Measurements from ENCODE around the gene CHRNA7.
"Not testable (repeated sequence)": the region's sequence is repeated elsewhere in the genome, so short reads cannot be mapped to it uniquely, and the experiment has no call there.

Gene CHRNA7

GRCh38 chr15:32122013-32122412 lies 91.7 kb downstream of the CHRNA7 start:
- no peak for DNase-seq

- DNase-seq: no peak
These were observed 93.2 kb downstream of the CHRNA7 start for GRCh38 chr15:32123473-32123872.

DNA sequence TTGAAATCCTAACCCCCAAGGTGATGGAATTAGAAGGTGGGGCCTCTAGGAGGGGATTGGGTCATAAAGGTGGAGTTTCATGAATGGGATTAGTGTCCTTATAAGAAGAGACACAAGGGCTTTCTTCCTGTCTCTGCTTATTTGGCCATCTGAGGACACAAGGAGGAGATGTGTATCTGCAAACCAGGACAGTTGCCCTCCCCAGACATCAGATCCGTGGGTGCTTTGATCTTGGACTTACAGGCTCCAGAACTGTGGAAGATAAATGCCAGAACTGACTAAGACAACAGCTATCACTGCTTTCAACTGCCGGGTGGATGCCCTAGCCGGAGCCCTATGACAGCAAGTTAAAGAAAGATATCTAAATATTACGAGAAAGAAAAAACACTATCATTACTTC lies 94.4 kb downstream of the CHRNA7 start:
- DNase-seq: no peak

- DNase-seq: no peak
These were observed 95.3 kb downstream of the CHRNA7 start for GRCh38 chr15:32125595-32125994.

DNA sequence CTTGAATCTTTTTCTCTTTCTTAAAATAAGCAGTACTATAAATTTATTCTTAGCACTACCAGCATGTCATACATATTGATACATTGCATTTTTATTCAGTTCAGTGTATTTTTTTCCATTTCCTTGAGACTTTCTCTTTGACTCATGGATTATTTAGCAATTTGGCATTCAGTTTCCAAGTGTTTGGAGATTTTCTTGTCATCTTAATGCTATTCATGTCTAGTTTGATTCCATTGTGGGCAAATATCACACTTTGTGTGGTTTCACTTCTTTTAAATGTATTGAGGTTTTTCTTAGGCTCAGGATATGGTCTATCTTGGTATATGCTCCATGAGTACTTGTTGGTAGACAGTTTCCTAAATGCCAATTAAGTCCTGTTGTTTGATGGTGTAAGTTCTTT lies 99.5 kb downstream of the CHRNA7 start:
- no peak for DNase-seq

- DNase-seq: no peak
These were observed 100.5 kb downstream of the CHRNA7 start for GRCh38 chr15:32130823-32131222.

DNA sequence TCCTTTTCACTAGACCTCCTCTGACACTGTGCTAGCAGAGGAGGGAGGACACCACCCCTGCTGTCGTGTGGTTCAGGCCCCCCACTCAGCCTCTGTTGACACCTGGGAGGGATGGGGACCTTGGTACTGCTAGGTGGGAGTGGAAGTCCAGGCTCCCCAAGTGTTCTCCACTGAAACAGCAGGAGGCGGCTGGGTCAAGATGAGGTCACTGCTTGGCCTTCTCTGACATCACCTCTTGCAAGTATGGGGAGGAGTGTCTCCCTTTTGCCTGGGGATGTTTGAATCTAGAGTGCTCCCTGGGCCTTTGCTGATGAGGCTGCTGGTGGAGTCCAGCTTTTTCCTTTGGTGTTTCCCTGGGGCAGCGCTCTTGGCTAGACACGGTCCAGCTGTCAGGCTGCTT lies 101.5 kb downstream of the CHRNA7 start:
- no peak for DNase-seq

DNA sequence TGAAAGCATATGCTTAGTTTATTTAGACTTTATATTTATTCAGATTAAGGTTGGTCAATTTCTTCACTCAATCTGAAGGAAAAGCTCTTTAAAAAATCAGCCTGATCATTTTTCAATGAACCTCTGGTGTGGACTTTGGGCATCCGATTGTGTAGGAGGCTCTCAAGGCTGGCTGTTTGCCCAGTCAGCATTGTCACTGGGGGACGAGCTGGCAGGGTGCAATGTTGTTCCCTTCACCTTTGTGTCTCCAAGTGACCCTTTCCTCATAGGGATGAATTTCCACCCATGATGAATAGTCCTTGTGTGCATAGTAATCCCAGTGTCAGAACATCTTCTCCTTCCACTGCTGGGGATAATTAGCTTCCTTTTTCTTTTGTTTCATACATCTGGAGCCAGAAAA lies 102.5 kb downstream of the CHRNA7 start:
- no peak for DNase-seq

GRCh38 chr15:32134842-32135241 lies 104.5 kb downstream of the CHRNA7 start:
- DNase-seq: no peak

GRCh38 chr15:32135335-32135734 lies 105.0 kb downstream of the CHRNA7 start:
- no peak for DNase-seq

GRCh38 chr15:32145512-32145911 lies 115.2 kb downstream of the CHRNA7 start:
- not testable (repeated sequence) for DNase-seq

- DNase-seq: no peak
These were observed 118.7 kb downstream of the CHRNA7 start for GRCh38 chr15:32148833-32149555.

DNA sequence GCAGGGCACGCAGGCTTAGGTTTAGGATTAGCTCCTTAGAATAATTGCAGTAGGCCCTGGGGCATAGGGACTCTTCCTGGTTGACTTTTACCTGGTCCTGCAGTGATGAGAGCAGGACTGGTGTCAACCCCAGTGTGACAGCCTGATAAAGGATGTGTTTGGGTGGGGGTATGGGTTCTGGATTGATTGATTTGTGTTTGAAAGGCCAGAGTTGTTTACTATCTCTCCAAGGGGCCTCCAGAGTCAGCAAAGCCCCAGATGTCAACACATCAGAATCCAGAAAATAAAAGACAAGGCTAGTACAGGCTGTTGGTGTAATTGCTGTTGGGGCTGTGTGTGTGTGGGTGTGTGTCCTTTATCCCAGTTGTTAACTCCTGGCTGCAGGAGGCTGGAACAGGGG lies 122.3 kb downstream of the CHRNA7 start:
- DNase-seq: no peak

GRCh38 chr15:32153868-32154623 lies 123.7 kb downstream of the CHRNA7 start:
- not testable (repeated sequence) for DNase-seq

- not testable (repeated sequence) for DNase-seq
These were observed 131.8 kb downstream of the CHRNA7 start for GRCh38 chr15:32162143-32162542.

GRCh38 chr15:32164065-32164464 lies 133.8 kb downstream of the CHRNA7 start:
- DNase-seq: not testable (repeated sequence)

- DNase-seq: not testable (repeated sequence)
These were observed 134.4 kb downstream of the CHRNA7 start for GRCh38 chr15:32164747-32165146.

- DNase-seq: not testable (repeated sequence)
These were observed 135.5 kb downstream of the CHRNA7 start for GRCh38 chr15:32165775-32166174.

DNA sequence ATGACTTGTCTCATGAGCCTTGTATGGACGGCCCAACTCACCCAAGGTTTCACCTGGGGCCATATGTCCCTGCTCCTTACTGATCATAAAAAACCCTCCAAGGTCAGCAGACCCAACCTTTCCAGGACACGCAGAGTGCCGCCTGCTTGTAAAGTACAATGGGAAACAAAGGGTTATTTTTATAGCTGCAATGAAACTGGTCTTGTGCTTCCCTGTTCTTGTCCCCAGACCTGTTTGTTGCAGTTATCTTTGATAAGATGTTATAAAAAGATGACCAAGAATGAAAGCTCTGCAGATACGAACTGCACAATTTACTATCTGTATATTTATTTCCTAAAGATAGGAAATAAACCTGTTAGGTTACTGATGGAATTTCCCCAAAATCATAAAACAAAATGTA lies 136.0 kb downstream of the CHRNA7 start:
- not testable (repeated sequence) for DNase-seq

DNA sequence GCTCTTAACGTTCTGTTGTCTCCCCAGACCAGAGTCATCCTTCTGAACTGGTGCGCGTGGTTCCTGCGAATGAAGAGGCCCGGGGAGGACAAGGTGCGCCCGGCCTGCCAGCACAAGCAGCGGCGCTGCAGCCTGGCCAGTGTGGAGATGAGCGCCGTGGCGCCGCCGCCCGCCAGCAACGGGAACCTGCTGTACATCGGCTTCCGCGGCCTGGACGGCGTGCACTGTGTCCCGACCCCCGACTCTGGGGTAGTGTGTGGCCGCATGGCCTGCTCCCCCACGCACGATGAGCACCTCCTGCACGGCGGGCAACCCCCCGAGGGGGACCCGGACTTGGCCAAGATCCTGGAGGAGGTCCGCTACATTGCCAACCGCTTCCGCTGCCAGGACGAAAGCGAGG lies 137.6 kb downstream of the CHRNA7 start:
- DNase-seq: not testable (repeated sequence)

- not testable (repeated sequence) for DNase-seq
These were observed 150.3 kb downstream of the CHRNA7 start for GRCh38 chr15:32180579-32180978.

DNA sequence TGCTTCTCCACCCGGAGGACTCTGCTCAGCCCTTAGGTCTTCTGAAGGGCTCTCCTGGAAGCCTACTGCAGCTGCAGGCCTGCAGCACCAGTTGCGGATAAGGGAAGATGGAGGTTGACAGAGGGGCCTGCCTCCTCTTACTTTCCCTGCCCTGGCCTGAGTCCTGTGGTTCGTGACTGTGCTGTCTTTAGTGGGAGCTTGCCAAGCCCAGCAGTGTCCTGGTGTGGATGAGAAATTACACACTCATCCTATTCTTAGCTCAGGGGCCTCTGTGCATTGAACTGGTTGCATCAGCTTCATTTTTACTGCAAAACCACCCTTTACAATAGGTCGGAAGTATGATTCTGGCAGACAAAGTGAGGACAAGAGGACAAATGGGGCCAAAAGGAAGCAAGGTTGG lies 163.5 kb downstream of the CHRNA7 start:
- not testable (repeated sequence) for DNase-seq

DNA sequence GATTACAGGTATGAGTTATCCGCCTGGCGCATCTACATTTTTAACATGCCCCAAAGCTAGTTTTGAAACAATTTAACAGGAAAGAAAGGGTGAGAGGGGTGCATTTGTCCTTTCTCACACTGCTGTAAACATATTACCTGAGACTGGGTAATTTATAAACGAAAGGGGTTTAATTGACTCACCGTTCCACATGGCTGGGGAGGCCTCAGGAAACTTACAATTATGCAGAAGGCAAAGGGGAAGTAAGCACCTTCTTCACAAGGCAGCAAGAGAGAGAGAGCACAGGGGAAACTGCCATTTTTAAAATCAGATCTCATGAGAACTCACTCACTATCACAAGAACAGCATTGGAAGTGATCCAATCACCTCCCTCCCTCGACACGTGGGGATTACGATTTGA lies 165.9 kb downstream of the CHRNA7 start:
- not testable (repeated sequence) for DNase-seq

DNA sequence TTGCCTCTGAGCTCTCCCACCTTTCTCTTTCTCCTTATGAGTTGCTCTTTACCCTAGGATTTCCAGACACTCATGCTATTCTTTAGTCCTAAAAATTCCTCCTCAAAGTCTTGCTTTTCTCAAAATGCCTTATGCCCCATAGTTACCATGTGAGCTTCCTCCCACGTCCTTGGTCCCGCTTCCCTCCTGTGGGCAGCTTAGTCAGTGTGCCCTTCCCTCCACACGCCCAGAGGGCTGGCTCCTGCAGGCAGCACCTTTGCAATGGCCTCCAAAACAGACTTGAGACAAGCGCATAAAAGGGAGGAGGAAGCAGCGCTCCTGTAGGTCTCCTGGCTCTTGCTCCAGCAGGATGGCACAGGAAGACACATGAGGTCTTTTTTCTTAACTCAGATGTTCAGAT lies 168.6 kb downstream of the CHRNA7 start:
- not testable (repeated sequence) for DNase-seq

Data from activated naive CD4-positive, alpha-beta T cell treated with anti-CD3 and anti-CD28 coated beads, Interleukin-2, amount 50 U/mL, for 16 hours (primary cell).